ENCODE results near the gene MAN1A1. TPM values are rescaled to one million over a fixed set of nuclear protein-coding genes. Genes with fewer than 3 reads are reported as not detected.

Gene MAN1A1
- total RNA-seq, 2 donors from 2014 or later, result 27.5 to 34.2 TPM

GRCh38 chr6:119313937-119314884, 35.4 kb downstream of the MAN1A1 start:
- H3K27ac Mint-ChIP-seq, result peak overlapping the region; percentile 99
- H3K9me3 Mint-ChIP-seq, result no peaks in the 10 kb centered on the region
- DNase-seq (ENCODE audit: low spot score) (peak; percentile 69), ATAC-seq (peak; percentile 82 to 88)
- H3K27me3 Mint-ChIP-seq, result no peaks in the 10 kb centered on the region
- peak overlapping the region; percentile 96 for H3K4me3 Mint-ChIP-seq
- H3K36me3 Mint-ChIP-seq, result no peaks in the 10 kb centered on the region
- peaks cover 59 to 73% of the 10 kb centered on the region in 2 donors for H3K4me1 Mint-ChIP-seq (ENCODE audit: low read depth in 2 of 2)

DNA sequence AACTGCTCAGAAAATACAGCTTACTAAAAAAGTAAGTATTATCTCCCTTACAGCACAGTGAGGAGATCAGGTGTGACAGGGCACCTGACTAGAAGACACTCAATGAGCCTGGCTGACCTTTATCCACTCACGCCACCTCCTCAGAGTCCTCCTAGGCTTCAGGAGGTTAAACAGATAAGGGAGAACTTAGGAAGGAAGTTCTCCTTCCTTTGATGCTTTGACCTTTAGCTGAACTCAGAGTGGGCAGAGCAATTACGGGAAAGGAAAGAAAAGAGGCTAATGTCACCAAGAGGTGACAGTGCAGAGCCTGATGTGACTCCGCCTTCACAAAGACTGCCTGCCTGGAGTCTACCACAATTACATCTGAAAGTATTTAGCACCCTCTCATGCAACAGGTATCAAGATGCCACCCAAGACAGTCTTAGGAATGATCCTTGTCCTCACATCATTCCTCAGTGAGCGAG, 36.7 kb downstream of the MAN1A1 start:
- ATAC-seq (peak; percentile 56 to 57), DNase-seq (ENCODE audit: low spot score) (peak; percentile 66)

GRCh38 chr6:119312441-119312840, 37.1 kb downstream of the MAN1A1 start:
- peak overlapping the region; percentile 99 for H3K27ac Mint-ChIP-seq
- ATAC-seq (peak in 1 of 2 donors; percentile 1), DNase-seq (ENCODE audit: low spot score) (no peak)
- H3K4me3 Mint-ChIP-seq, result peak overlapping the region; percentile 96
- no peaks in the 10 kb centered on the region for H3K9me3 Mint-ChIP-seq
- H3K36me3 Mint-ChIP-seq, result no peaks in the 10 kb centered on the region
- peaks cover 63 to 81% of the 10 kb centered on the region in 2 donors for H3K4me1 Mint-ChIP-seq (ENCODE audit: low read depth in 2 of 2)
- H3K27me3 Mint-ChIP-seq, result no peaks in the 10 kb centered on the region

More for the DNA sequence above, 36.7 kb downstream of the MAN1A1 start:
- Mint-ChIP-seq H3K27me3 (no peaks in the 10 kb centered on the region), H3K9me3 (no peaks in the 10 kb centered on the region), H3K4me3 (peak overlapping the region; percentile 96), H3K36me3 (no peaks in the 10 kb centered on the region), H3K27ac (peak overlapping the region; percentile 99), H3K4me1 (ENCODE audit: low read depth in 2 of 2) (peaks cover 61 to 79% of the 10 kb centered on the region in 2 donors)

- no peaks in the 10 kb centered on the region for H3K9me3 Mint-ChIP-seq
- DNase-seq (ENCODE audit: low spot score) (no peak), ATAC-seq (no peak)
- H3K36me3 Mint-ChIP-seq, result no peaks in the 10 kb centered on the region
- H3K4me1 Mint-ChIP-seq (ENCODE audit: low read depth in 2 of 2), result peaks cover 59 to 75% of the 10 kb centered on the region in 2 donors
- H3K27me3 Mint-ChIP-seq, result no peaks in the 10 kb centered on the region
- H3K27ac Mint-ChIP-seq, result peak overlapping the region; percentile 99
- peak overlapping the region; percentile 96 for H3K4me3 Mint-ChIP-seq
These were observed 37.9 kb downstream of the MAN1A1 start for GRCh38 chr6:119311514-119312142.

DNA sequence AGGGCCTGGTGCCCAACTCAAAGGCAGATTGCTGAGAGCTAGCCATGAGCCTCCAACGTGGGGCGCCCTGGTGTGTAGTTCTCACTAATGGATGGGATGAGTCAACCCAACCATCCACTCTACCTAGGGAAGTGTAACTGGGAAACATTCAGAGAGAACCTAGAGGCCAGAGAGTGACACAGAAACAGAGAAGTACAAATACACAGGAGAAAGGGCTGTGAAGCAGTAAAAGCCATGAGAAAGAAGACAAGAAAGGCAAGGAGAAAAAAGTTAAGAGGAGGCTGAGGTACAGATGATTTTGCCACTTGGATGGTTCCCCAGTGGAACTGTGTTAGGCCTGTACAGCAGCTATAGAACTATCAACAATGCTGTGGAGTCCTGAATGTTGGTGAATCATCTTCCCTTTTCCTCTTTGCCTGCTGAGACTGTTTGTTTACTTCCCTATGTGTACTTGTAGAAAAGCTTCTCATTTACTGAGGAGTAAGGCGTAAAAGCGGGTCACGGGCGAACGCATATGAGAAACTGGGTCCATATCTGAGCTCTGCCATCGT, 39.0 kb downstream of the MAN1A1 start:
- Mint-ChIP-seq H3K9me3 (no peaks in the 10 kb centered on the region), H3K27ac (peak overlapping the region in 1 of 2 donors; percentile 99), H3K4me1 (ENCODE audit: low read depth in 2 of 2) (peaks cover 56 to 70% of the 10 kb centered on the region in 2 donors), H3K4me3 (peak overlapping the region; percentile 30), H3K36me3 (peaks cover 2% of the 10 kb centered on the region), H3K27me3 (no peaks in the 10 kb centered on the region)
- ATAC-seq (no peak), DNase-seq (ENCODE audit: low spot score) (no peak)

GRCh38 chr6:119308991-119309657, 40.4 kb downstream of the MAN1A1 start:
- H3K27ac Mint-ChIP-seq, result peak overlapping the region in 1 of 2 donors; percentile 56
- peaks cover 46 to 56% of the 10 kb centered on the region in 2 donors for H3K4me1 Mint-ChIP-seq (ENCODE audit: low read depth in 2 of 2)
- no peaks in the 10 kb centered on the region for H3K9me3 Mint-ChIP-seq
- H3K36me3 Mint-ChIP-seq, result peaks cover 5% of the 10 kb centered on the region
- ATAC-seq, result no peak
- no peak overlapping the region for H3K4me3 Mint-ChIP-seq
- no peaks in the 10 kb centered on the region for H3K27me3 Mint-ChIP-seq
- DNase-seq (ENCODE audit: low spot score), result no peak

- no peaks in the 10 kb centered on the region for H3K9me3 Mint-ChIP-seq
- ATAC-seq (no peak), DNase-seq (ENCODE audit: low spot score) (no peak)
- no peaks in the 10 kb centered on the region for H3K27me3 Mint-ChIP-seq
- H3K4me3 Mint-ChIP-seq, result no peak overlapping the region
- H3K4me1 Mint-ChIP-seq (ENCODE audit: low read depth in 2 of 2), result peaks cover 40 to 52% of the 10 kb centered on the region in 2 donors
- peak overlapping the region in 1 of 2 donors; percentile 59 for H3K27ac Mint-ChIP-seq
- peaks cover 5% of the 10 kb centered on the region for H3K36me3 Mint-ChIP-seq
These were observed 41.5 kb downstream of the MAN1A1 start for GRCh38 chr6:119308048-119308570.

- Mint-ChIP-seq H3K4me3 (no peak overlapping the region), H3K9me3 (no peaks in the 10 kb centered on the region), H3K36me3 (peaks cover 5% of the 10 kb centered on the region), H3K27ac (no peak overlapping the region), H3K4me1 (ENCODE audit: low read depth in 2 of 2) (peaks cover 29 to 41% of the 10 kb centered on the region in 2 donors), H3K27me3 (no peaks in the 10 kb centered on the region)
- no peak for DNase-seq (ENCODE audit: low spot score)
- ATAC-seq, result no peak
These were observed 42.5 kb downstream of the MAN1A1 start for GRCh38 chr6:119307056-119307455.

GRCh38 chr6:119306396-119306968, 43.1 kb downstream of the MAN1A1 start:
- DNase-seq (ENCODE audit: low spot score), result no peak
- Mint-ChIP-seq H3K27me3 (no peaks in the 10 kb centered on the region), H3K4me1 (ENCODE audit: low read depth in 2 of 2) (peaks cover 25 to 35% of the 10 kb centered on the region in 2 donors), H3K27ac (no peak overlapping the region), H3K36me3 (peaks cover 5% of the 10 kb centered on the region), H3K9me3 (no peaks in the 10 kb centered on the region), H3K4me3 (no peak overlapping the region)
- no peak for ATAC-seq

- DNase-seq (ENCODE audit: low spot score), result no peak
- Mint-ChIP-seq H3K36me3 (peaks cover 5% of the 10 kb centered on the region), H3K9me3 (no peaks in the 10 kb centered on the region), H3K27me3 (no peaks in the 10 kb centered on the region), H3K4me3 (no peak overlapping the region), H3K27ac (no peak overlapping the region), H3K4me1 (ENCODE audit: low read depth in 2 of 2) (peaks cover 8 to 10% of the 10 kb centered on the region in 2 donors)
- ATAC-seq, result no peak
These were observed 46.2 kb downstream of the MAN1A1 start for GRCh38 chr6:119303164-119303887.

DNA sequence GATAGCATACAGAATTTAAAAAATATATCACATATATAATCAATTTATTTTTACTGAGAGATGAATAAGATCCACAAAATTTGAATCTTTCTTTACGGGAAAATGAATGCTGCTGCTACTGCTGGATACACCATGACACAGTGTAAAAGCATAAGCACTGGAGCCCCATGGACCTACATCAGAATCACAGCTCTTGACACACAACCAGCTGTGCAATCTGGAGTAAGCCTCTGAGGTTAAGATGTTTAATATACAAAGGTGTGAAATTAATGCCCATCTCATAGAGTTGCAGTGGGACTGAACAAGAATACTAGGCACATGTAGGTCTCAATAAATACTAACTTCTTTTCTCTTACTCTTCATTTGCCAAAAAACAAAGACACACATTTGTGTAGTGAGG, 48.1 kb downstream of the MAN1A1 start:
- DNase-seq (ENCODE audit: low spot score) (no peak), ATAC-seq (no peak)
- Mint-ChIP-seq H3K4me1 (ENCODE audit: low read depth in 2 of 2) (peaks cover 7 to 11% of the 10 kb centered on the region in 2 donors), H3K4me3 (no peak overlapping the region), H3K9me3 (no peaks in the 10 kb centered on the region), H3K27ac (no peak overlapping the region), H3K27me3 (no peaks in the 10 kb centered on the region), H3K36me3 (peaks cover 5% of the 10 kb centered on the region)

- peaks cover 21 to 28% of the 10 kb centered on the region in 2 donors for H3K4me1 Mint-ChIP-seq (ENCODE audit: low read depth in 2 of 2)
These were observed 49.9 kb downstream of the MAN1A1 start for GRCh38 chr6:119299694-119300093.

More at GRCh38 chr6:119299694-119300093, 49.9 kb downstream of the MAN1A1 start:
- Mint-ChIP-seq H3K27me3 (no peaks in the 10 kb centered on the region), H3K27ac (no peak overlapping the region), H3K36me3 (no peaks in the 10 kb centered on the region), H3K4me3 (no peak overlapping the region), H3K9me3 (no peaks in the 10 kb centered on the region)
- ATAC-seq (no peak), DNase-seq (ENCODE audit: low spot score) (no peak)
